Hepatocyte (in vitro differentiated cells): ENCODE results near the gene PRKAA2. TPM values are rescaled to one million over a fixed set of nuclear protein-coding genes. Genes with fewer than 3 reads are reported as not detected.

Source experiments
- DNase-seq: peaks from one replicate; pipeline ENCODE4 v3.0.0-alpha.2; 2016; ENCODE audit warnings: low spot score
- H2AFZ ChIP-seq: fragments of 200-600 bp; sonication (generic); 2 replicates; pipeline ENCODE4 v1.6.0; 2016; ENCODE audit warnings: antibody characterized with exemption, mild to moderate bottlenecking
- H3K27ac ChIP-seq: fragments of 200-600 bp; sonication (generic); 2 replicates; pipeline ENCODE4 v1.5.1; 2016; ENCODE audit warnings: mild to moderate bottlenecking
- H3K27me3 ChIP-seq: fragments of 200-600 bp; sonication (generic); 2 replicates; pipeline ENCODE4 v1.6.1; 2016
- H3K36me3 ChIP-seq: fragments of 200-600 bp; sonication (generic); replicated peaks from 2 replicates; pipeline ENCODE4 v1.5.1; 2016; ENCODE audit warnings: low read depth; ENCODE audit not compliant: insufficient read depth
- H3K4me1 ChIP-seq: fragments of 200-600 bp; sonication (generic); 2 replicates; pipeline ENCODE4 v1.5.1; 2016; ENCODE audit warnings: mild to moderate bottlenecking, moderate library complexity; ENCODE audit not compliant: insufficient read depth
- H3K4me2 ChIP-seq: fragments of 200-600 bp; sonication (generic); 2 replicates; pipeline ENCODE4 v1.6.0; 2016
- H3K4me3 ChIP-seq: fragments of 200-600 bp; sonication (generic); 2 replicates; pipeline ENCODE4 v1.5.1; 2016; ENCODE audit warnings: mild to moderate bottlenecking
- H3K79me2 ChIP-seq: fragments of 200-600 bp; sonication (generic); 2 replicates; pipeline ENCODE4 v1.6.0; 2017; ENCODE audit warnings: mild to moderate bottlenecking
- H3K9me2 ChIP-seq: fragments of 200-600 bp; sonication (generic); replicated peaks from 2 replicates; pipeline ENCODE4 v1.6.0; 2017; ENCODE audit warnings: mild to moderate bottlenecking; ENCODE audit not compliant: insufficient read depth
- H3K9me3 ChIP-seq: fragments of 200-600 bp; sonication (generic); 2 replicates; pipeline ENCODE4 v1.5.1; 2016; ENCODE audit warnings: low read depth, mild to moderate bottlenecking
- H4K20me1 ChIP-seq: fragments of 200-600 bp; sonication (generic); 2 replicates; pipeline ENCODE4 v1.6.0; 2016; ENCODE audit warnings: mild to moderate bottlenecking; ENCODE audit not compliant: insufficient read depth, poor library complexity, severe bottlenecking
- CTCF ChIP-seq: fragments of 200-600 bp; sonication (generic); IDR thresholded peaks from 2 replicates; pipeline ENCODE4 v1.5.1; 2016; ENCODE audit warnings: antibody characterized with exemption, mild to moderate bottlenecking; ENCODE audit not compliant: poor library complexity
- EZH2 ChIP-seq: fragments of 200-600 bp; sonication (generic); IDR thresholded peaks from 2 replicates; pipeline ENCODE4 v1.6.1; 2016; ENCODE audit warnings: antibody characterized with exemption, mild to moderate bottlenecking, borderline replicate concordance
- EZH2phosphoT487 ChIP-seq: fragments of 200-600 bp; sonication (generic); IDR thresholded peaks from one replicate; pipeline ENCODE4 v1.6.1; 2018; ENCODE audit warnings: antibody characterized with exemption, mild to moderate bottlenecking, low read depth, moderate library complexity; ENCODE audit not compliant: unreplicated experiment, severe bottlenecking
- WGBS: methylation state at CpG from one replicate; pipeline ENCODE4 v1.1.6; 2016; ENCODE audit warnings: low lambda C conversion rate; ENCODE audit errors: missing lambda C conversion rate; 5-methylcytosine and 5-hydroxymethylcytosine counted together
- polyA plus RNA-seq: library from polyadenylated mRNA; unstranded; fragments of >200 nt; fragmentation: Nextera tagmentation; extraction: Ambion mirVana; gene quantifications from 2 replicates; pipeline ENCODE4 v1.2.1, GENCODE V29; 2016
- total RNA-seq: library from RNA; depleted of rRNA; stranded (reverse); fragments of >200 nt; gene quantifications from 2 replicates; pipeline ENCODE4 v1.2.3, GENCODE V29; 2014

PRKAA2 gene
- total and polyA plus RNA-seq, 2 experiments from 2014 or later, result 1.8 to 7.7 TPM

DNA sequence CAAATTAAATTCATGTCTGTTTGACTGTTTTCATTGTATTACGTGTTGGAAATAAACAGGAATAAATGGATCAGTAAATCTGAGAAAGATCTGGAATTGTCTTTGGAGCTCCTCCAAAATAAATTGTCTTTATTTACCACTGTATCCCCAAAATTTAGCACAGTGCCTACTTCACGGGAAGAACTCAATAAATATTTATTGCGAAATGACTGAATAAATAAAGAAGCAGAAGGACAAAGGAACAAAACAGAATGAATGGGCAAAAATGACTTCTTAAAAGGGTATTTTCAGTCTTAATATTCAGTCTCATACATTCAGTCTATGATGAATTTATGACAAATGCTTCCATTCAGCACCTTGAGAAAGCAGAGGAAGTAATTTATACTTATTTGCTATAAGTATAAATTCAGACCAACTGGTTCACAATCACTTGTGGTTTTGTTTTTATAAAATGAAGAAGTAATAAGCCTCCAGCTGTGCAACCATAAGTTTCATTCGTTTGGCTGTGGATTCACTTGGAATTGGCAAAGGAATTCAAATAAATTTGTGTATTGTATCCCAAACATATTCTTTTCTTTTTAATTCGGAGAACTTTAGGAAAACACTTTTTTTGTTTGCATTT lies 19.2 kb upstream of the PRKAA2 start:
- Histone ChIP-seq H3K36me3 (no peaks in the 10 kb centered on the region), H3K4me2 (no peak overlapping the region), H2AFZ (no peak overlapping the region), H3K27me3 (no peaks in the 10 kb centered on the region), H3K9me3 (no peaks in the 10 kb centered on the region), H3K79me2 (no peaks in the 10 kb centered on the region), H4K20me1 (no peaks in the 10 kb centered on the region), H3K27ac (no peak overlapping the region), H3K9me2 (no peaks in the 10 kb centered on the region), H3K4me3 (no peak overlapping the region), H3K4me1 (no peaks in the 10 kb centered on the region)
- TF ChIP-seq CTCF, result no peak
- no peak for TF ChIP-seq EZH2phosphoT487
- TF ChIP-seq EZH2, result no peak
- no peak for DNase-seq
- WGBS, result 73% methylated on average over 5 of the region's 5 CpGs

GRCh38 chr1:56626546-56626945 lies 18.6 kb upstream of the PRKAA2 start:
- no peak overlapping the region for H3K4me2 ChIP-seq
- H3K27me3 ChIP-seq, result no peaks in the 10 kb centered on the region
- no peak overlapping the region for H3K4me3 ChIP-seq
- no peak overlapping the region for H3K27ac ChIP-seq
- no peaks in the 10 kb centered on the region for H3K9me3 ChIP-seq
- H3K79me2 ChIP-seq, result no peaks in the 10 kb centered on the region
- no peaks in the 10 kb centered on the region for H3K4me1 ChIP-seq
- H3K36me3 ChIP-seq, result no peaks in the 10 kb centered on the region
- no peaks in the 10 kb centered on the region for H4K20me1 ChIP-seq
- no peaks in the 10 kb centered on the region for H3K9me2 ChIP-seq
- H2AFZ ChIP-seq, result no peak overlapping the region
- no peak for DNase-seq
- TF ChIP-seq EZH2 (no peak), EZH2phosphoT487 (no peak), CTCF (no peak)

DNA sequence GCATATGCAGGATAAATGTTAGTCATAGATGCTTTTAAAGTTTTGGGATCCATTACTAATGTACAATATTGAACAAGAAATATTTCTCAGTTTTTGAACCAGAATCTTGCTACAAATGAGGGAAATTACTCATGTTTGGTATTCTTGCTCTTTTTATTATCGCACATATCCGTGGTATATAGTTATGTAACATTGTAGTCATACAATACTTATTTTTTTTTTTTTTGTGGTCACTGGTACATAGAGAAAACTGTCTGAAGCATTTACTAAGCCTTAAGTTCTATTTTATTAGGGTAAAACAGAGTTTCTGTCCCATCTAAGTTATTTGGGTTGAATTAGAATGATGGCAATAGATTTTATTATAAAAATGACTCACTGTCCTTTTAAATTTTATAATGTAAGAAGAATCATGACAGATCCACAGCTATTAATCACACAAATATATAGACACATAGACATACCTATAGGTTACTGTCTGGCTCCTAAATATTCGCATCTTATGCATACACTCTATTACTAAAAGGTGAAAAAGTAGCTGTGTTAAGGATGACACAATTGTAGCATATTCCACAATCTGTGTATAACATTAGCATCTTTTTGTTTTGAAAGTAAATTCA lies 18.0 kb upstream of the PRKAA2 start:
- DNase-seq, result no peak
- H3K9me3 ChIP-seq, result no peaks in the 10 kb centered on the region
- no peaks in the 10 kb centered on the region for H3K36me3 ChIP-seq
- no peaks in the 10 kb centered on the region for H3K27me3 ChIP-seq
- H3K27ac ChIP-seq, result no peak overlapping the region
- no peak for TF ChIP-seq CTCF
- TF ChIP-seq EZH2, result no peak
- TF ChIP-seq EZH2phosphoT487, result no peak
- no peak overlapping the region for H2AFZ ChIP-seq
- H3K4me3 ChIP-seq, result no peak overlapping the region
- H4K20me1 ChIP-seq, result no peaks in the 10 kb centered on the region
- no peaks in the 10 kb centered on the region for H3K79me2 ChIP-seq
- H3K4me1 ChIP-seq, result no peaks in the 10 kb centered on the region
- H3K4me2 ChIP-seq, result no peak overlapping the region
- H3K9me2 ChIP-seq, result no peaks in the 10 kb centered on the region
- WGBS, result 89% methylated on average over 3 of the region's 3 CpGs
